ENCODE measurements around the gene HLX.

The HLX gene

GRCh38 chr1:220926146-220926545 lies 46.9 kb downstream of the HLX start:
- TF ChIP-seq CTCF (IDR thresholded peaks at IDR 0.05): no peak
- Histone ChIP-seq H3K27ac (no peak overlapping the region), H3K4me1 (ENCODE audit: control insufficient read depth in 1 of 2, insufficient read depth in 1 of 2, low read depth in 1 of 2, low read length in 1 of 2) (peaks cover 4% of the 10 kb centered on the region in 2 experiments)

GRCh38 chr1:220927442-220927841 lies 48.2 kb downstream of the HLX start:
- Histone ChIP-seq H3K9me3 (no peaks in the 10 kb centered on the region), H3K4me3 (ENCODE audit: low read depth in 1 of 2, low read length in 1 of 2) (no peak overlapping the region), H3K4me1 (ENCODE audit: control insufficient read depth in 1 of 2, insufficient read depth in 1 of 2, low read depth in 1 of 2, low read length in 1 of 2) (peaks cover 4% of the 10 kb centered on the region in 2 experiments), H3K27ac (no peak overlapping the region), H3K27me3 (peaks cover 14% of the 10 kb centered on the region), H3K36me3 (no peaks in the 10 kb centered on the region)
- no peak for TF ChIP-seq CTCF (IDR thresholded peaks at IDR 0.05)

More at GRCh38 chr1:220926146-220926545, 46.9 kb downstream of the HLX start:
- Histone ChIP-seq H3K9me3 (no peaks in the 10 kb centered on the region), H3K4me3 (ENCODE audit: low read depth in 1 of 2, low read length in 1 of 2) (no peak overlapping the region), H3K27me3 (peaks cover 14% of the 10 kb centered on the region), H3K36me3 (no peaks in the 10 kb centered on the region)

GRCh38 chr1:220928320-220928719 lies 49.1 kb downstream of the HLX start:
- TF ChIP-seq CTCF (IDR thresholded peaks at IDR 0.05): no peak
- no peaks in the 10 kb centered on the region for H3K9me3 ChIP-seq
- H3K27ac ChIP-seq: no peak overlapping the region
- H3K36me3 ChIP-seq: no peaks in the 10 kb centered on the region
- peaks cover 14% of the 10 kb centered on the region for H3K27me3 ChIP-seq
- no peak overlapping the region for H3K4me3 ChIP-seq (ENCODE audit: low read depth in 1 of 2, low read length in 1 of 2)
- peaks cover 4% of the 10 kb centered on the region in 2 experiments for H3K4me1 ChIP-seq (ENCODE audit: control insufficient read depth in 1 of 2, insufficient read depth in 1 of 2, low read depth in 1 of 2, low read length in 1 of 2)

- Histone ChIP-seq H3K4me1 (ENCODE audit: control insufficient read depth in 1 of 2, insufficient read depth in 1 of 2, low read depth in 1 of 2, low read length in 1 of 2) (peaks cover 4% of the 10 kb centered on the region in 2 experiments), H3K9me3 (no peaks in the 10 kb centered on the region), H3K36me3 (no peaks in the 10 kb centered on the region), H3K4me3 (ENCODE audit: low read depth in 1 of 2, low read length in 1 of 2) (no peak overlapping the region), H3K27me3 (peaks cover 14% of the 10 kb centered on the region), H3K27ac (no peak overlapping the region)
- no peak for TF ChIP-seq CTCF (IDR thresholded peaks at IDR 0.05)
Measured at GRCh38 chr1:220928725-220929300, 49.6 kb downstream of the HLX start.

- H3K4me3 ChIP-seq (ENCODE audit: low read depth in 1 of 2, low read length in 1 of 2): no peak overlapping the region
- no peaks in the 10 kb centered on the region for H3K36me3 ChIP-seq
- peaks cover 4% of the 10 kb centered on the region in 2 experiments for H3K4me1 ChIP-seq (ENCODE audit: control insufficient read depth in 1 of 2, insufficient read depth in 1 of 2, low read depth in 1 of 2, low read length in 1 of 2)
- no peak overlapping the region for H3K27ac ChIP-seq
- H3K27me3 ChIP-seq: peaks cover 14% of the 10 kb centered on the region
- no peaks in the 10 kb centered on the region for H3K9me3 ChIP-seq
- no peak for TF ChIP-seq CTCF (IDR thresholded peaks at IDR 0.05)
Measured at GRCh38 chr1:220929304-220929703, 50.1 kb downstream of the HLX start.
